HG03103 (cell line): ENCODE results near the gene WIPI1.
"Not testable (repeated sequence)": the region's sequence is repeated elsewhere in the genome, so short reads cannot be mapped to it uniquely, and the experiment has no call there.

ENCODE experiments used
- ATAC-seq: cut with Tn5 transposase; IDR thresholded peaks from one replicate; pipeline ENCODE4 v1.9.1; 2021; ENCODE audit warnings: low read depth; ENCODE audit not compliant: unreplicated experiment

The WIPI1 gene

DNA sequence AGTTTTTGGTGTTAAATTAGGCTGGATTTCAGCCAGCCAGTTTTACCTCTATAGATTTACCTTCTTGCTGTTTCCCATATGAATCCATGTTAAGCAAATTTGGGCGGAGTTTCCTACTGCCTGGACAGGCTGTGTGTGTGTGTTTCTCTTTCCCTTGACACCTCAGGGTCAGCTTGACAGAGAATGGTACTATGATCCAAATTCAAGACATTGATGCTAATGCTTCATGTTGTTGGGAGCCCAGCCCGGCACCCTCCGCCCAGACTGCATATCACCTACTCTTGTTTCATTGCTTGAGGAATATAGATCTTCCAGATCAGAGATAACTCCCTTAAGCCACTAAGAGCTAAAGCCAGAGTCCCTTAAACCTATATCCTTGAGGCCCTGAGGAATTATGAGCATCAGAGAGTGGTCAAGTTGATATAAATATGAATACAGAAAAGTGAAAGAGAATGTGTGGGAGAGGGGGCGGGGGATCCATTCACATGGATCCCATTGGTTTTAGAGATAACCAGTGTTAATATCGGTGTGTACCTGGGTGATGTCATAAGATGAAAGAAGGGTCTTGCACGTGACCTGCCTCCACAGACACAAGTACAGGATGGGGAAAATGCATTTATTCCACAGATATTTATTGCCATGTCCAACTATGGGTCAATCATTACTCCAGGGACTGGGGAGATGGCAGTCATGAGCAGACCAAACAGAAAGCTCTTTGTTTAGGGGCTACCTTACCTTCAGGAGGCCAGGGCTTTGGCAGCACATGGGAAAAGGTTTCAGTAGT, 69.7 kb downstream of the WIPI1 start:
- ATAC-seq, result no peak

- no peak for ATAC-seq
Measured at GRCh38 chr17:68385490-68386215, 71.6 kb downstream of the WIPI1 start.

GRCh38 chr17:68384941-68385340, 72.4 kb downstream of the WIPI1 start:
- ATAC-seq, result no peak

- no peak for ATAC-seq
Measured at GRCh38 chr17:68384471-68384870, 72.8 kb downstream of the WIPI1 start.

DNA sequence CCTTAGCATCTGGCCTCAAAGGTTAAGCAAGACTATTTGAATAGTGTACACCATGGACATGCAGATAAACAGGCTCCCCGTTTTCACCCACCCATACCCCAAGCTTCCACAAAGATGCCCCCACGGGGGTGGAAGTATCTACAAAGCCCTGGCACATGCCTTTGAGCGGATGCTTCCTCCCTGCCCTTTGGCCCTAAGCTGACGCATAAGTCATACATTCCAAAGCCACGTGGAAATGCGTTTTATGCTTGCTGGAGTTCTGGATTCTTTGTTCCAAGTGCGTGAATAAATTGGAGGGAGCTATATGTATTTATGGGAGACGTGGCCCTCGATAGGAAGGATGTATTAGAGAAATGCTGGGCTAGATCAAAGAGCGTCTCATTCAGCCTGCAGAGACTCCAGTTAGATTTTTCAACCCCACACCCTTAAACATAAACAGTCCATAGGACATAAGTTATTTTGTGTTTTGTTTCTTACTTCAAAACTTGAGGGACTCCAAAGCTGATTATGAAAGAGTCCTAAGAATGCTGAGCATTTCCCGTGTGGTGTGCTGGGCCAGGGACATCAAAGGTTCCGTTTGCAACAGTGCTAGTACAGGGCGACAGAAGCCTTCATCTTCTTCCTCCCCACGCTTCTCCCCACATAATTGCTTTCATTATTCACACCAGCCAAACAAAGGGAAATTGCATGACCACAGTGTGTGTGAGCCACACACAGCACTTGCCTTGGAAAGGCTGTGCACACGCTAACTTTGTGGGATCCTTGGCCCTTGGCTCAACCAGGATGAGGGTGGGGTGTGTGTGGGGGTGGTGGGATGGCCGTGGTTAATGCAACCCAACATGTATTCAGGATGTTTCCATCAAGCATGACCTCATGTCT, 73.6 kb downstream of the WIPI1 start:
- no peak for ATAC-seq

GRCh38 chr17:68383120-68383442, 74.2 kb downstream of the WIPI1 start:
- no peak for ATAC-seq

DNA sequence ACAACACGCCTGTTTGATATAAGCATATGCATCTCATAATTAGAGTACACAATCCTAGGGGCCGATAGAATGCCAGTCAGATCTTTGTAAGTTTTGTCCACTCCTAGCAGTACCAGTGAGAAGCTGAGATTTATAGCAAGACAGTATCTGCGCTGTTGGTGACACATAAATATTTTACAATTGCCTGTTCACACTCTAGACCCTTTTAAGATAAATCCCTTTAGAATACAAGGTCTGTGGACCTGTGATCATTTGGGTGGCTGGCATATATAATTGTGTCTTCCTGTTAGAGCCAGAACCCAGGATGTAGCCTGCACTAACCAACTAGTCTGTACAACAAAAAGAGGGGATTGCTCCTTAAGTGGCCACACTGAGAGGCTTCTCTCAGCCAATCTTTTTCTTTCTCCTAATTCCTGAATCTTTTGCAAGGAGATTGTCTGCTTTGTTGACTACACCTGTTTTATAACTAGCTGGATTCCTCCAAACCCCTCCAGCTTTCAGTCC, 74.7 kb downstream of the WIPI1 start:
- no peak for ATAC-seq

GRCh38 chr17:68381076-68381900, 76.0 kb downstream of the WIPI1 start:
- no peak for ATAC-seq

DNA sequence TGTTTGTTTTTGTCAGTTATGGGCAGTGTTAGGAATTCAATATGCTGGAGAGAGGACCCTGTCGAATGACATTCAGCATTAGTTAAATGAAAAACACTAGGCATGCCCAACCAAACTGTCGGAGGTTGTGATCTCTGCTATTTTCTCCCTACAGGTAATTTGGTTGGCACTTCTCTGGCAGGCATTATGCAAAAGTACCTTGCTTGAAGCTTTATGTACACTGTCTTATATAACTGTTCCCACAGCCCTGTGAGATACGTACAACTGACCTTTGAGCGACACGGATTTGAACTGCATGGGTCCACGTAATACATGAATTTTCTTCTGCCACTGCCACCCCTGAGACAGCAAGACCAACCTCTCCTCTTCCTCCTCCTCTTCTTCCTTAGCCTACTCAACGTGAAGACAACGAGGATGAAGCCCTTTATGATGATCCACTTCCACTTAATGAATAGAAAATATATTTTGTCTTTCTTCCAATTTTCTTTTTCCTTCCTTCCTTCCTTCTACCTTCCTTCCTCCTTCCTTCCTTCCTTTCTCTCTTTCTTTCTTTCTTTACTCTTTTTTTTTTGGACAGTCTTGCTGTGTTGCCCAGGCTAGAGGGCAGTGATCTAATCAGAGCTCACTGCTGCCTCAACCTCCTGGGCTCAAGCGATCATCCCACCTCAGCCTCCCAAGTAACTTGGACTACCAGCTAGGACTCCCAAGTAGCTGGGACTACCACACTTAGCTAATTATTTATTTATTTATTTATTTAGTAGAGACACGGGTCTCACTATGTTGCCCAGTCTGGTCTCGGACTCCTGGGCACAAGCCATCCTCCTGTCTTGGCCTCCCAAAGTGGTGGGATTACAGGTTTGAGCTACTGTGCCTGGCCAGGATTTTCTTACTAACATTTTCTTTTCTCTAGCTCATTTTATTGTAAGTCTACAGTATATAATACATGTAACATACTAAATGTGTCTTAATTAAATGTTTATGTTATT, 77.3 kb downstream of the WIPI1 start:
- no peak for ATAC-seq

DNA sequence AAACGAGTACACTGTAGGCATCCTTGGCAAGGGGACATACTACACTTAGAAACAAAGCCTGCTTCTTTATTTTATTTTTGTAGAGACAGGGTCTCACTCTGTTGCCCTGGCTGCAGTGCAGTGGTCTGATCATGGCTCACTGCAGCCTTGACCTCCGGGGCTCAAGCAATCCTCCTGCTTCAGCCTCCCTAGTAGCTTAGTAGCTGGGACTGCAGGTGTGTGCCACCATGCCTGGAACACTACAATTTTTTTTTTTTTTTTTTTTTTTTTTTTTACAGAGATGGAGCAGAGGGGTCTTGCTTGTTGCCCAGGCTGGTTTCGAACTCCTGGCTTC, 78.2 kb downstream of the WIPI1 start:
- ATAC-seq, result no peak

DNA sequence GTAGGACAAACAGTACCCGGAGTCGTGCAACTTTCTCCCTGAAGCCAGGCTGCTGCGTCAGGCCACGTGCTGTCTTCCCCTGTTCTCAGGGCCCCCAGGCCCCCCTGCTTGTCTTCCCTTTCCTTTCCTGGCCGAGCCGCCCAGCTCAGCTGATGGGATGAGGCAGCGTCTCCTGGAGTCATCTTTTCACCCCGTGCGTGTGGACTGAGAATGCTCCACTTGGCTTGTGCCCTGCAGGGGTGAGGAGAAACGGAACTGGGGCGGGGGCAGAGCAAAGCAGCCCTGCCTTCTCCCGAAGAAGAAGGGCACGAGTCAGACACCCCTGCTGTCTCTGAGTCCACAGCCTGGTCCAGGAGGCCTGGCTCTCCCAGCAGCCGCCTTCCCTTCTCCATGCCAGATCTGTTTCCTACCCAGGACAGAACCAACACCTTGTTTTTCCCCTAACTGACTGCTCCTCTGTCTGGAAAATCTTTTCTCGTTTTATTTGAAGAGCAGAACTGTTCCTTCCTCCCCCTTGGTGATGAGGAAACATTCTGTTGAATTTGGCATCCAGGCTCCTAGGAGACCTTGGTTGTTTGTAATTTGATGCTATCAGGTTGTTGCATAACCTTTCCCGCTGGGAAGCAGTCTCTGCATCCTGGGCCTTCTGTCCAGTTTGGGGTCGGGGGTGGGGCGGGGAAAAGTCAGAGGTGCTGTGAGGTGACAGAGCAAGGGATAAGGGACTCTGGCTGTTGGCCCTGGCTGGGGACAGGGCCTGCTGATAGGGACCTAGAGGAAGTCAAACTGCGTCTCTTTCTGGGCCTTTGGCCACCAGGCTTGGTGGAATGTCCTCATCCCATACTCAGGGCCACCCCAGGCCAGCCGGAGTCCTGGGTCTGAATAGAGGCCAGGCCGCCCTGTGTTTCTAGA, 78.8 kb downstream of the WIPI1 start:
- no peak for ATAC-seq

GRCh38 chr17:68377771-68378267, 79.5 kb downstream of the WIPI1 start:
- ATAC-seq, result no peak

GRCh38 chr17:68376178-68376577, 81.1 kb downstream of the WIPI1 start:
- ATAC-seq, result not testable (repeated sequence)

DNA sequence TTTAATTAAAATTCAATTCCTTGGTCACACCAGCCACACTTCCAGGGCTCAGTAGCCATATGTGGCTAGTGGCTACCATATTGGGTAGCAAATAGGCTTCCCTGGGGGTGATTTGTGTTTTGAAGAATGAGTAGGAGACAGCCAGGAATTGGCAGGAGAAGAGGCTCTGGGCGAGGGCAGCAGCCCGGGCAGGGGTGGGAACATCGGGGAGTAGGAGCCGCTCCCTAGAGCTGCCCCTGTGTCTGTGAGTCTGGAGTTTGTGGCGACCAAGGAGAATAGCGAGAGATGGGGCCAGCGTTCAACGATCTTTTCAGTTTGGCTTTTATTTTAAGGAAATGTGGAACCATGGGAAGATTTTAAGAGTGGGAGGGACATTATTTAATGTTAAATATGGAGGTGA, 81.7 kb downstream of the WIPI1 start:
- ATAC-seq, result no peak
